Measurements from ENCODE around the gene RBFOX2. TPM values are rescaled to one million over a fixed set of nuclear protein-coding genes. Genes with fewer than 3 reads are reported as not detected.
"Not testable (repeated sequence)": the region's sequence is repeated elsewhere in the genome, so short reads cannot be mapped to it uniquely, and the experiment has no call there.

RBFOX2 gene
- total and polyA plus RNA-seq, 10 donors: 2.6 to 39.6 (median 31.8) TPM

DNA sequence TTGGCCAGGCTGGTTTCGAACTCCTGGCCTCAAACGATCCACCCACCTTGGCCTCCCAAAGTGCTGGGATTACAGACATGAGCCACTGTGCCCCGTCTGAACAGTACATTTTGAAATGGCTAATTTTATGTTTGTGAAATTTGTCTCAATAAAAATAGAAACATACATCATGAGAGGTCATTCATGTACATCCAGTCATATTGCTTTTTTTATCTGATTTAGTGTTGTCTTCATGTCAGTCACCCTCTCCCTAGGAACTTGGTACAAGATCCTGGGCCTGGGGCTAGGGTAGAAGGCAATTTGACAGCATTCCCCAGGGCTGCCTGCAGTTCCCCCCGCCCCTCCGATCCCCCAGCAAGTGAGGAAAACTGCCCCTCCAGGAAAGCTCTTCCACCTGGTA is 46.6 kb upstream of the RBFOX2 start:
- 86 to 93% (median 89%) methylated on average over 5 of the region's 5 CpGs for WGBS, 5 donors
- H3K36me3 ChIP-seq: no peaks in the 10 kb centered on the region
- intact Hi-C loops (cut with DNase I; ENCODE audit: low total_unique reads): no loop called here
- no peaks in the 10 kb centered on the region for H3K9me3 ChIP-seq
- H3K4me3 ChIP-seq: no peak overlapping the region
- no peaks in the 10 kb centered on the region for H3K4me1 ChIP-seq
- no peak overlapping the region for H3K27ac ChIP-seq
- no peaks in the 10 kb centered on the region for H3K27me3 ChIP-seq (replicated peaks in 1 of 7)
- no peak for TF ChIP-seq POLR2AphosphoS5 (IDR thresholded peaks at IDR 0.05)
- no peak for DNase-seq

DNA sequence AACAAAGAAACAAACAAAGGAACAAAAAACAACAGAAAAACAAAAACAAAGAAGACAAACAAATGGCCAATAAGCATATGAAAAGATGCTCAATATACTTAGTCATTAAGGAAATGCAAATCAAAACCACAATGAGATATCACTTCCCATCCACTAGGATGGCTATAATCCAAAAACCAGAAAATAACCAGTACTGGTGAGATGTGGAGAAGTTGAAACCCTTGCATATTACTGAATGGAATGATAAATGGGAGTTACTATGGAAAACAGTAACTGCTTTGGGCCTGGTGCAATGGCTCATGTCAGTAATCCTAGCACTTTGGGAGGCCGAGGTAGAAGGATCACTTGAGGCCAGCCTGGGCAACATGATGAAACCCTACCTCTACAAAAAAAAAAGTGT is 44.9 kb upstream of the RBFOX2 start:
- WGBS, 5 donors: 58 to 82% (median 63%) methylated on average over 1 of the region's 1 CpG
- H3K4me3 ChIP-seq: no peak overlapping the region
- intact Hi-C loops (cut with DNase I; ENCODE audit: low total_unique reads): no loop called here
- H3K27ac ChIP-seq: no peak overlapping the region
- H3K36me3 ChIP-seq: no peaks in the 10 kb centered on the region
- H3K4me1 ChIP-seq: no peaks in the 10 kb centered on the region
- H3K9me3 ChIP-seq: no peaks in the 10 kb centered on the region
- DNase-seq: no peak
- TF ChIP-seq, protein P1, sequence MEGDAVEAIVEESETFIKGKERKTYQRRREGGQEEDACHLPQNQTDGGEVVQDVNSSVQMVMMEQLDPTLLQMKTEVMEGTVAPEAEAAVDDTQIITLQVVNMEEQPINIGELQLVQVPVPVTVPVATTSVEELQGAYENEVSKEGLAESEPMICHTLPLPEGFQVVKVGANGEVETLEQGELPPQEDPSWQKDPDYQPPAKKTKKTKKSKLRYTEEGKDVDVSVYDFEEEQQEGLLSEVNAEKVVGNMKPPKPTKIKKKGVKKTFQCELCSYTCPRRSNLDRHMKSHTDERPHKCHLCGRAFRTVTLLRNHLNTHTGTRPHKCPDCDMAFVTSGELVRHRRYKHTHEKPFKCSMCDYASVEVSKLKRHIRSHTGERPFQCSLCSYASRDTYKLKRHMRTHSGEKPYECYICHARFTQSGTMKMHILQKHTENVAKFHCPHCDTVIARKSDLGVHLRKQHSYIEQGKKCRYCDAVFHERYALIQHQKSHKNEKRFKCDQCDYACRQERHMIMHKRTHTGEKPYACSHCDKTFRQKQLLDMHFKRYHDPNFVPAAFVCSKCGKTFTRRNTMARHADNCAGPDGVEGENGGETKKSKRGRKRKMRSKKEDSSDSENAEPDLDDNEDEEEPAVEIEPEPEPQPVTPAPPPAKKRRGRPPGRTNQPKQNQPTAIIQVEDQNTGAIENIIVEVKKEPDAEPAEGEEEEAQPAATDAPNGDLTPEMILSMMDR (IDR thresholded peaks at IDR 0.05 in 8 of 11, conservative IDR thresholded peaks at IDR 0.05 in 3 of 11): no peak
- no peak for TF ChIP-seq POLR2A (IDR thresholded peaks at IDR 0.05)
- no peak for TF ChIP-seq POLR2AphosphoS5 (IDR thresholded peaks at IDR 0.05)
- no peaks in the 10 kb centered on the region for H3K27me3 ChIP-seq (replicated peaks in 1 of 7)

DNA sequence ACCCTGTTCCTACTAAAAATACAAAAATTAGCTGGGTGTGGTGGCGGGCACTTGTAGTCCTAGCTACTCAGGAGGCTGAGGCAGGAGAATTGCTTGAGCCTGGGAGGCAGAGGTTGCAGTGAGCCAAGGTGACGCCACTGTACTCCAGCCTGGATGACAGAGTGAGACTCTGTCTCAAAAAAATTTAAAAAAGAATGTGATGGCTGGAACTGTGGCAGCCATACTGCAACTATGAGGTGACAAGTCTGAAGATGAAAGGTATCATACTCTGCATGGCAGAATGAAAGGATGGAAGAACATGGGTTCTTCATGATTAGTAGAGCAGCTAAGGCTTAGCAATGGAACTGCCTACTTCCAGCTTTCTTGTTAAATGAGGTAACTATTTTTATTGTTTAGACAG is 42.0 kb upstream of the RBFOX2 start:
- DNase-seq; intact Hi-C loops (cut with DNase I; ENCODE audit: low total_unique reads); H3K9me3 ChIP-seq; H3K36me3 ChIP-seq; H3K27ac ChIP-seq; H3K4me3 ChIP-seq: not testable (repeated sequence)
- Histone ChIP-seq H3K4me1 (peaks cover 0 to 14% (median 9%) of the 10 kb centered on the region in 6 donors), H3K27me3 (replicated peaks in 1 of 7) (peaks cover 0 to 10% (median 0%) of the 10 kb centered on the region in 7 donors)
- WGBS, 5 donors: 87 to 95% (median 91%) methylated on average over 2 of the region's 2 CpGs

DNA sequence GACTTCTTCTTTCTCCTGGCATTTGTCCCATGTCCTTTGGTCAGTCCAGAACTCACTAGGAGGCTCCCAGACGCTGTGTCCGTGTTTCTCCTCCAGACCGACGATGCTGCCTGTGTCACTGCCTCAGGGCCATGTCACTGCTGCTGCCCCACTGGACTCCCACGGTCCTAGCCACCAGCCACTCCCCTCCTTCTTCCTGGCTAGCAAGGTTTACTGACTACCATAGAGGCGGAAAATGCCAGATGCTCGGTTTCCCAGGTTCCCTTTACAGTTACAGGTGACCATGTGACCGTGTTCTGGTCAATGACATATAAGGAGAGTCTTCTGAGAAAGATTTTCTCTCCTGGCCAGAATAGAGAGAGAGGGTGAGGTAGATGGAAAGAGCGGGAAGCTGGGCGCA is 40.7 kb upstream of the RBFOX2 start:
- Histone ChIP-seq H3K36me3 (no peaks in the 10 kb centered on the region), H3K27me3 (replicated peaks in 1 of 7) (peaks cover 0 to 22% (median 0%) of the 10 kb centered on the region in 7 donors), H3K9me3 (no peaks in the 10 kb centered on the region), H3K4me3 (no peak overlapping the region), H3K4me1 (peaks cover 0 to 20% (median 15%) of the 10 kb centered on the region in 6 donors), H3K27ac (no peak overlapping the region)
- no peak for DNase-seq
- no peak for TF ChIP-seq POLR2AphosphoS5 (IDR thresholded peaks at IDR 0.05)
- TF ChIP-seq, protein P1 (IDR thresholded peaks at IDR 0.05 in 8 of 11, conservative IDR thresholded peaks at IDR 0.05 in 3 of 11): no peak
- no peak for TF ChIP-seq POLR2A (IDR thresholded peaks at IDR 0.05)
- intact Hi-C loops (cut with DNase I; ENCODE audit: low total_unique reads): loop anchor here (10.0 kb wide), 1 partner anchor 135 kb away; no protein-coding TSS in a partner anchor
- WGBS, 5 donors: 85 to 91% (median 88%) methylated on average over 10 of the region's 10 CpGs

DNA sequence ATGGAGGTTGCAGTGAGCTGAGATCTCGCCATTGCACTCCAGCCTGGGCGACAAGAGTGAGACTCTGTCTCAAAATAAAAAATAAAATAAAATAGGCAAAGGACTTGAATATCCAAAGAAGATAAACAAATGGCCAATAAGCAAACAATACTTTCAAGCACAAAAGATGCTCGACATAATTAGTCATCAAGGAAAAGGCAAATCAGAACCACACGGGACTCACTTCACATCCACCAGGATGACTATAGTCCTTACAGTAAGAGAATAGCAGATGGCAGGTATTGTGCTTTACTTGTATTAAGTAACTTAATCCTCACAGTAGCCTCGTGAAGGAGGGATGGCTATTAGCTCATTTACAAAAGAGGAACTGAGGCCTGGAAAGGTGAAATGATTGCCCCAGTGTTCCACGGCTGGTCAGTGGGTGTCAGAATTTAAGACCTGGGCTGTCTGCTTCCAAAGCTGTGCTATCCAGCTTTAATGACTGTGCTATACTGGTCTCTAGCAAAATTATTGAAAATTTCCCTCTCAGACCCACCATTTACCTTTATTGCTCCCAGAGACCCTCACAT is 40.2 kb upstream of the RBFOX2 start:
- no peaks in the 10 kb centered on the region for H3K36me3 ChIP-seq
- 64 to 85% (median 71%) methylated on average over 6 of the region's 6 CpGs for WGBS, 5 donors
- DNase-seq: no peak
- intact Hi-C loops (cut with DNase I; ENCODE audit: low total_unique reads): loop anchor here (10.0 kb wide), 1 partner anchor 134 kb away; no protein-coding TSS in a partner anchor
- no peak overlapping the region for H3K27ac ChIP-seq
- TF ChIP-seq, protein P1 (IDR thresholded peaks at IDR 0.05 in 8 of 11, conservative IDR thresholded peaks at IDR 0.05 in 3 of 11): no peak
- TF ChIP-seq POLR2AphosphoS5 (IDR thresholded peaks at IDR 0.05) (no peak), POLR2A (IDR thresholded peaks at IDR 0.05) (no peak)
- H3K4me3 ChIP-seq: no peak overlapping the region
- H3K9me3 ChIP-seq: no peaks in the 10 kb centered on the region
- peaks cover 0 to 22% (median 0%) of the 10 kb centered on the region in 7 donors for H3K27me3 ChIP-seq (replicated peaks in 1 of 7)
- peaks cover 0 to 20% (median 15%) of the 10 kb centered on the region in 6 donors for H3K4me1 ChIP-seq
